HG03457 (cell line): Measurements from ENCODE around the gene ANAPC13.

Experiments
- ATAC-seq: cut with Tn5 transposase; IDR thresholded peaks from one replicate; pipeline ENCODE4 v1.9.1; 2021; ENCODE audit warnings: moderate number of reproducible peaks; ENCODE audit not compliant: unreplicated experiment

The ANAPC13 gene

GRCh38 chr3:134483195-134483900, 2.4 kb downstream of the ANAPC13 start:
- no peak for ATAC-seq

- no peak for ATAC-seq
Measured at GRCh38 chr3:134482622-134483021, 3.2 kb downstream of the ANAPC13 start.

GRCh38 chr3:134481166-134481565, 4.6 kb downstream of the ANAPC13 start:
- ATAC-seq, result no peak

- no peak for ATAC-seq
Measured at GRCh38 chr3:134480546-134480945, 5.2 kb downstream of the ANAPC13 start.

- no peak for ATAC-seq
Measured at GRCh38 chr3:134477938-134478337, 7.8 kb downstream of the ANAPC13 start.

GRCh38 chr3:134477002-134477401, 8.8 kb downstream of the ANAPC13 start:
- ATAC-seq, result no peak

- no peak for ATAC-seq
Measured at GRCh38 chr3:134476306-134476705, 9.5 kb downstream of the ANAPC13 start.

GRCh38 chr3:134474956-134475355, 10.8 kb downstream of the ANAPC13 start:
- no peak for ATAC-seq

GRCh38 chr3:134473868-134474546, 11.8 kb downstream of the ANAPC13 start:
- no peak for ATAC-seq

GRCh38 chr3:134472831-134473230, 13.0 kb downstream of the ANAPC13 start:
- ATAC-seq, result no peak

- ATAC-seq, result no peak
Measured at GRCh38 chr3:134471521-134472193, 14.1 kb downstream of the ANAPC13 start.

- ATAC-seq, result no peak
Measured at GRCh38 chr3:134468519-134468918, 17.3 kb downstream of the ANAPC13 start.

GRCh38 chr3:134466331-134466730, 19.5 kb downstream of the ANAPC13 start:
- ATAC-seq, result no peak

- ATAC-seq, result no peak
Measured at GRCh38 chr3:134464689-134465365, 21.0 kb downstream of the ANAPC13 start.

- ATAC-seq, result no peak
Measured at GRCh38 chr3:134464064-134464688, 21.6 kb downstream of the ANAPC13 start.

- ATAC-seq, result no peak
Measured at GRCh38 chr3:134463676-134464063, 22.1 kb downstream of the ANAPC13 start.

GRCh38 chr3:134462331-134462941, 23.3 kb downstream of the ANAPC13 start:
- no peak for ATAC-seq

GRCh38 chr3:134460965-134461364, 24.8 kb downstream of the ANAPC13 start:
- no peak for ATAC-seq

GRCh38 chr3:134459562-134459961, 26.2 kb downstream of the ANAPC13 start:
- no peak for ATAC-seq

- ATAC-seq, result no peak
Measured at GRCh38 chr3:134458406-134458945, 27.3 kb downstream of the ANAPC13 start.
